HEK293 (cell line): ENCODE results near the gene AP3B2.

Experiments
- AEBP2 ChIP-seq: fragments of 450-650 bp; formaldehyde crosslinking; IDR thresholded peaks from 2 replicates; pipeline ENCODE4 v1.5.1; 2016; ENCODE audit warnings: missing biosample characterization, missing genetic modification characterization, borderline replicate concordance
- GFI1B ChIP-seq: fragments of 450-650 bp; formaldehyde crosslinking; IDR thresholded peaks from 2 replicates; pipeline ENCODE4 v1.5.1; 2016; ENCODE audit warnings: missing biosample characterization, missing genetic modification characterization
- HOXA7 ChIP-seq: sonication (generic); formaldehyde crosslinking; IDR thresholded peaks from 2 replicates; pipeline ENCODE4 v1.8.1; 2022; ENCODE audit warnings: missing genetic modification reagents, borderline replicate concordance
- HOXD13 ChIP-seq: sonication (generic); formaldehyde crosslinking; IDR thresholded peaks from 2 replicates; pipeline ENCODE4 v1.8.0; 2022; ENCODE audit warnings: missing genetic modification reagents, borderline replicate concordance
- KLF16 ChIP-seq: fragments of 450-650 bp; formaldehyde crosslinking; IDR thresholded peaks from 2 replicates; pipeline ENCODE4 v1.5.1; 2017; ENCODE audit warnings: missing biosample characterization, missing genetic modification characterization
- TCF7L2 ChIP-seq: IDR thresholded peaks from 2 replicates; pipeline ENCODE4 v1.6.1; 2011; ENCODE audit warnings: low read depth, mild to moderate bottlenecking, inconsistent platforms, low read length, moderate library complexity, borderline replicate concordance
- TSHZ1 ChIP-seq: fragments of 450-650 bp; formaldehyde crosslinking; IDR thresholded peaks from 2 replicates; pipeline ENCODE4 v1.5.1; 2016; ENCODE audit warnings: missing biosample characterization, missing genetic modification characterization, borderline replicate concordance
- YY1 ChIP-seq: fragments of 450-650 bp; formaldehyde crosslinking; IDR thresholded peaks from 2 replicates; pipeline ENCODE4 v1.5.1; 2018; ENCODE audit warnings: missing biosample characterization, missing genetic modification characterization
- ZBTB20 ChIP-seq: fragments of 450-650 bp; formaldehyde crosslinking; IDR thresholded peaks from 2 replicates; pipeline ENCODE4 v1.5.1; 2016; ENCODE audit warnings: missing biosample characterization, missing genetic modification characterization
- ZBTB26 ChIP-seq: fragments of 450-650 bp; formaldehyde crosslinking; optimal IDR thresholded peaks from 2 replicates; pipeline ENCODE3; 2016; ENCODE audit warnings: missing biosample characterization, mild to moderate bottlenecking, missing genetic modification characterization
- ZBTB7A ChIP-seq: fragments of 450-650 bp; formaldehyde crosslinking; IDR thresholded peaks from 2 replicates; pipeline ENCODE4 v1.5.1; 2016; ENCODE audit warnings: low read depth, missing biosample characterization, missing genetic modification characterization
- ZEB2 ChIP-seq: fragments of 450-650 bp; formaldehyde crosslinking; IDR thresholded peaks from 2 replicates; pipeline ENCODE4 v1.5.1; 2016; ENCODE audit warnings: missing biosample characterization, missing genetic modification characterization
- ZFP3 ChIP-seq: fragments of 450-650 bp; formaldehyde crosslinking; IDR thresholded peaks from 2 replicates; pipeline ENCODE4 v1.5.1; 2016; ENCODE audit warnings: low read depth, missing biosample characterization, missing genetic modification characterization
- ZFP41 ChIP-seq: fragments of 450-650 bp; formaldehyde crosslinking; IDR thresholded peaks from 2 replicates; pipeline ENCODE4 v1.5.1; 2016; ENCODE audit warnings: missing biosample characterization, missing genetic modification characterization, borderline replicate concordance
- ZFP69B ChIP-seq: fragments of 450-650 bp; formaldehyde crosslinking; IDR thresholded peaks from 2 replicates; pipeline ENCODE4 v1.5.1; 2016; ENCODE audit warnings: missing biosample characterization, missing genetic modification characterization
- ZIC2 ChIP-seq: fragments of 450-650 bp; formaldehyde crosslinking; IDR thresholded peaks from 2 replicates; pipeline ENCODE4 v1.5.1; 2016; ENCODE audit warnings: missing biosample characterization, missing genetic modification characterization
- ZNF16 ChIP-seq: fragments of 450-650 bp; formaldehyde crosslinking; IDR thresholded peaks from 2 replicates; pipeline ENCODE4 v1.5.1; 2016; ENCODE audit warnings: low read depth, missing biosample characterization, missing genetic modification characterization
- ZNF19 ChIP-seq: fragments of 450-650 bp; formaldehyde crosslinking; IDR thresholded peaks from 2 replicates; pipeline ENCODE4; 2016; ENCODE audit warnings: missing biosample characterization, missing genetic modification characterization, low read depth
- ZNF24 ChIP-seq: fragments of 450-650 bp; formaldehyde crosslinking; IDR thresholded peaks from 2 replicates; pipeline ENCODE4 v1.5.1; 2016; ENCODE audit warnings: missing biosample characterization, missing genetic modification characterization
- ZNF266 ChIP-seq: fragments of 450-650 bp; formaldehyde crosslinking; IDR thresholded peaks from 2 replicates; pipeline ENCODE4 v1.5.1; 2016; ENCODE audit warnings: missing biosample characterization, missing genetic modification characterization, low read depth
- ZNF302 ChIP-seq: fragments of 450-650 bp; formaldehyde crosslinking; IDR thresholded peaks from 2 replicates; pipeline ENCODE4 v1.5.1; 2016; ENCODE audit warnings: missing biosample characterization, missing genetic modification characterization, low read depth
- ZNF416 ChIP-seq: fragments of 450-650 bp; formaldehyde crosslinking; IDR thresholded peaks from 2 replicates; pipeline ENCODE4 v1.5.1; 2016; ENCODE audit warnings: missing biosample characterization, missing genetic modification characterization
- ZNF549 ChIP-seq: fragments of 450-650 bp; IDR thresholded peaks from 2 replicates; pipeline ENCODE4 v1.5.1; 2018; ENCODE audit warnings: missing biosample characterization, missing genetic modification characterization, mild to moderate bottlenecking, inconsistent platforms, moderate library complexity
- ZNF580 ChIP-seq: fragments of 450-650 bp; formaldehyde crosslinking; IDR thresholded peaks from 2 replicates; pipeline ENCODE4 v1.5.1; 2016; ENCODE audit warnings: missing biosample characterization, missing genetic modification characterization
- ZNF596 ChIP-seq: fragments of 450-650 bp; IDR thresholded peaks from 2 replicates; pipeline ENCODE4 v1.5.0; 2018; ENCODE audit warnings: missing biosample characterization, mild to moderate bottlenecking, missing genetic modification characterization, moderate library complexity
- ZNF610 ChIP-seq: fragments of 450-650 bp; formaldehyde crosslinking; IDR thresholded peaks from 2 replicates; pipeline ENCODE4 v1.5.1; 2016; ENCODE audit warnings: missing biosample characterization, missing genetic modification characterization, borderline replicate concordance
- ZNF626 ChIP-seq: fragments of 450-650 bp; sonication (Bioruptor Pico); formaldehyde crosslinking; IDR thresholded peaks from 2 replicates; pipeline ENCODE4 v1.5.1; 2018; ENCODE audit warnings: missing biosample characterization, missing genetic modification characterization, inconsistent platforms
- ZNF629 ChIP-seq: fragments of 450-650 bp; formaldehyde crosslinking; IDR thresholded peaks from 2 replicates; pipeline ENCODE4 v1.5.1; 2017; ENCODE audit warnings: missing biosample characterization, missing genetic modification characterization
- ZNF645 ChIP-seq: fragments of 450-650 bp; formaldehyde crosslinking; IDR thresholded peaks from 2 replicates; pipeline ENCODE4; 2016; ENCODE audit warnings: missing biosample characterization, missing genetic modification characterization
- ZNF701 ChIP-seq: fragments of 450-650 bp; formaldehyde crosslinking; IDR thresholded peaks from 2 replicates; pipeline ENCODE4 v1.5.1; 2016; ENCODE audit warnings: missing biosample characterization, missing genetic modification characterization
- ZNF776 ChIP-seq: fragments of 450-650 bp; formaldehyde crosslinking; IDR thresholded peaks from 2 replicates; pipeline ENCODE4 v1.5.0; 2017; ENCODE audit warnings: missing biosample characterization, missing genetic modification characterization, borderline replicate concordance
- ZSCAN4 ChIP-seq: fragments of 450-650 bp; formaldehyde crosslinking; IDR thresholded peaks from 2 replicates; pipeline ENCODE4 v1.5.1; 2017; ENCODE audit warnings: missing biosample characterization, missing genetic modification characterization

AP3B2 gene

GRCh38 chr15:82647045-82647834, 62.4 kb downstream of the AP3B2 start, which contains the start of gene CPEB1 (continued):
- TF ChIP-seq ZNF19 (no peak), YY1 (tag by site-specific recombination) (no peak), KLF16 (peak; percentile 84), ZNF580 (tag by site-specific recombination) (no peak), GFI1B (tag by site-specific recombination) (no peak), ZNF266 (tag by site-specific recombination) (no peak), ZNF302 (tag by site-specific recombination) (no peak), ZBTB20 (tag by site-specific recombination) (no peak; the same call in 1 of the 2 replicates), ZFP41 (tag by site-specific recombination) (no peak), TSHZ1 (tag by site-specific recombination) (no peak), ZNF701 (tag by site-specific recombination) (no peak), ZNF549 (no peak), AEBP2 (tag by site-specific recombination) (no peak), TCF7L2 (no peak), ZNF626 (no peak), ZIC2 (0 out of 2 replicates have a peak, but pooled peaks have one; percentile 28), ZBTB7A (tag by site-specific recombination) (no peak), ZNF610 (tag by site-specific recombination) (no peak), ZNF645 (tag by site-specific recombination) (no peak), ZNF776 (no peak), ZFP3 (no peak), HOXA7 (CRISPR knock-in tag) (no peak), ZFP69B (tag by site-specific recombination) (peak; percentile 94), ZNF629 (tag by site-specific recombination) (no peak), HOXD13 (CRISPR knock-in tag) (no peak), ZNF24 (tag by site-specific recombination) (no peak), ZNF16 (tag by site-specific recombination) (no peak), ZBTB26 (tag by site-specific recombination) (peak; percentile 70), ZNF416 (tag by site-specific recombination) (no peak), ZEB2 (tag by site-specific recombination) (0 out of 2 replicates have a peak, but pooled peaks have one; percentile 35), ZSCAN4 (tag by site-specific recombination) (no peak), ZNF596 (tag by site-specific recombination) (no peak)
